H1 (cell line): ENCODE results near the gene PACSIN2. TPM values are rescaled to one million over a fixed set of nuclear protein-coding genes. Genes with fewer than 3 reads are reported as not detected.

Experiments
- CTCF ChIA-PET: fragments of 300-600 bp; sonication (Branson Sonifier 250); formaldehyde crosslinking; loops from one replicate; lab custom pipeline; 2021; ENCODE audit not compliant: partially characterized antibody; lab: Charles Lee
- POLR2A ChIA-PET: fragments of 300-600 bp; sonication (Branson Sonifier 250); formaldehyde crosslinking; loops from one replicate; lab custom pipeline; 2021; ENCODE audit warnings: inconsistent platforms; ENCODE audit not compliant: partially characterized antibody; lab: Charles Lee
- DNase-seq, 2 experiments: peaks; one replicate each; pipeline versions ENCODE4 v3.0.0 to v3.0.0-alpha.2; 2010 to 2022; ENCODE audit warnings: low spot score in 2 of 2, low read depth in 1 of 2, mixed read lengths in 1 of 2
- FAIRE-seq: peaks from 2 replicates; lab custom pipeline; 2011; peaks lifted over from hg19 to GRCh38; lab: Jason Lieb, UNC
- H2AFZ ChIP-seq: 2 replicates; pipeline ENCODE4 v1.8.1; 2012; ENCODE audit warnings: low read length, inconsistent platforms
- H2AK5ac ChIP-seq: 2 replicates; pipeline ENCODE4 v1.6.1; 2013; ENCODE audit warnings: low read depth, low read length
- H2BK120ac ChIP-seq: replicated peaks from 2 replicates; pipeline ENCODE3; 2013; ENCODE audit warnings: low read depth, low read length, inconsistent platforms
- H2BK12ac ChIP-seq: 2 replicates; pipeline ENCODE4 v1.6.1; 2013; ENCODE audit warnings: low read depth, low read length
- H2BK15ac ChIP-seq: 2 replicates; pipeline ENCODE4 v1.6.1; 2013; ENCODE audit warnings: low read length
- H2BK20ac ChIP-seq: 2 replicates; pipeline ENCODE4 v1.6.1; 2013; ENCODE audit warnings: low read length
- H2BK5ac ChIP-seq: 2 replicates; pipeline ENCODE4 v1.6.1; 2013; ENCODE audit warnings: low read depth, low read length
- H3K14ac ChIP-seq: 2 replicates; pipeline ENCODE4 v1.6.1; 2013; ENCODE audit warnings: inconsistent platforms; ENCODE audit not compliant: insufficient read length
- H3K18ac ChIP-seq: 2 replicates; pipeline ENCODE4 v1.6.1; 2013; ENCODE audit warnings: low read length; ENCODE audit errors: extremely low read depth
- H3K23ac ChIP-seq: 2 replicates; pipeline ENCODE4 v1.6.1; 2013; ENCODE audit warnings: inconsistent platforms; ENCODE audit not compliant: insufficient read length
- H3K23me2 ChIP-seq: 2 replicates; pipeline ENCODE4 v1.6.1; 2013; ENCODE audit warnings: low read depth, low read length
- H3K27ac ChIP-seq: 2 replicates; pipeline ENCODE4 v1.6.1; 2011; ENCODE audit warnings: low read depth, low read length, inconsistent platforms
- H3K27me3 ChIP-seq, 4 experiments: replicated peaks in 1 of 4; 1 replicate in 1 of 4; 2 replicates in 3 of 4; pipeline versions ENCODE4 v1.6.1 to v1.8.1; 2011 to 2013; ENCODE audit warnings: low read length in 3 of 4, mild to moderate bottlenecking in 3 of 4, inconsistent platforms in 2 of 4, mixed read lengths in 2 of 4, moderate library complexity in 1 of 4; ENCODE audit not compliant: control insufficient read depth in 3 of 4, insufficient read depth in 3 of 4; ENCODE audit errors: extremely low read depth in 1 of 4
- H3K36me3 ChIP-seq, 4 experiments: 2 replicates each; pipeline versions ENCODE4 v1.6.1 to v1.8.1; 2011 to 2013; ENCODE audit warnings: mild to moderate bottlenecking in 4 of 4, low read length in 3 of 4, moderate library complexity in 2 of 4, control low read depth in 1 of 4, inconsistent platforms in 1 of 4; ENCODE audit not compliant: insufficient read depth in 4 of 4, control insufficient read depth in 2 of 4
- H3K4ac ChIP-seq: replicated peaks from 2 replicates; pipeline ENCODE3; 2013; ENCODE audit warnings: low read length, low read depth, mixed read lengths, inconsistent platforms; ENCODE audit not compliant: insufficient read length
- H3K4me1 ChIP-seq, 4 experiments: replicated peaks in 1 of 4; 1 replicate in 1 of 4; 2 replicates in 3 of 4; pipeline versions ENCODE4 v1.6.1 to v1.8.1; 2011 to 2013; ENCODE audit warnings: low read length in 3 of 4, inconsistent platforms in 2 of 4, mixed read lengths in 1 of 4; ENCODE audit not compliant: insufficient read depth in 4 of 4, control insufficient read depth in 3 of 4
- H3K4me2 ChIP-seq, 2 experiments: 2 replicates each; pipeline versions ENCODE4 v1.6.1 to v1.8.1; 2011 to 2013; ENCODE audit warnings: low read depth in 2 of 2, low read length in 2 of 2, control low read depth in 1 of 2, inconsistent platforms in 1 of 2, mild to moderate bottlenecking in 1 of 2; ENCODE audit not compliant: insufficient read depth in 1 of 2
- H3K4me3 ChIP-seq, 4 experiments: fragments of 200-600, 300-600 bp in 1 of 4; sonication (generic), shearing (Covaris generic), sonication (Bioruptor Twin) in 1 of 4; 2 replicates each; pipeline versions ENCODE4 v1.5.1 to v1.8.1; 2011 to 2016; ENCODE audit warnings: low read length in 4 of 4, low read depth in 3 of 4, control low read depth in 2 of 4, inconsistent platforms in 2 of 4, mild to moderate bottlenecking in 2 of 4, mixed read lengths in 1 of 4, moderate library complexity in 1 of 4; ENCODE audit not compliant: insufficient read depth in 2 of 4; ENCODE audit errors: extremely low read depth in 1 of 4
- H3K56ac ChIP-seq: replicated peaks from 2 replicates; pipeline ENCODE3; 2013; ENCODE audit warnings: low read depth, mild to moderate bottlenecking, mixed read lengths, low read length, inconsistent platforms; ENCODE audit not compliant: insufficient read length
- H3K79me1 ChIP-seq: 2 replicates; pipeline ENCODE4 v1.6.1; 2013; ENCODE audit warnings: low read depth, low read length, control low read depth
- H3K79me2 ChIP-seq, 2 experiments: 2 replicates each; pipeline versions ENCODE4 v1.6.1 to v1.8.1; 2012 to 2013; ENCODE audit warnings: low read length in 2 of 2, mild to moderate bottlenecking in 2 of 2, inconsistent platforms in 1 of 2; ENCODE audit not compliant: insufficient read depth in 2 of 2, control insufficient read depth in 1 of 2
- H3K9ac ChIP-seq, 4 experiments: replicated peaks in 1 of 4; 1 replicate in 1 of 4; 2 replicates in 3 of 4; pipeline versions ENCODE4 v1.6.1 to v1.8.1; 2011 to 2013; ENCODE audit warnings: low read depth in 3 of 4, low read length in 3 of 4, control low read depth in 2 of 4, mild to moderate bottlenecking in 2 of 4, moderate library complexity in 2 of 4, inconsistent platforms in 1 of 4; ENCODE audit errors: extremely low read depth in 1 of 4
- H3K9me3 ChIP-seq, 2 experiments: 2 replicates each; pipeline versions ENCODE4 v1.6.1 to v1.8.1; 2012 to 2013; ENCODE audit warnings: mild to moderate bottlenecking in 2 of 2, moderate library complexity in 2 of 2, control low read depth in 1 of 2, inconsistent platforms in 1 of 2, low read depth in 1 of 2, low read length in 1 of 2, mixed read lengths in 1 of 2; ENCODE audit not compliant: insufficient read depth in 2 of 2
- H4K20me1 ChIP-seq, 2 experiments: replicated peaks in 1 of 2; 2 replicates each; pipeline versions ENCODE3 to v1.8.1; 2011 to 2013; ENCODE audit warnings: inconsistent platforms in 2 of 2, low read length in 2 of 2, mild to moderate bottlenecking in 1 of 2; ENCODE audit not compliant: insufficient read depth in 2 of 2, control insufficient read depth in 1 of 2
- H4K5ac ChIP-seq: 2 replicates; pipeline ENCODE4 v1.6.1; 2013; ENCODE audit warnings: low read length, low read depth, mixed read lengths, inconsistent platforms; ENCODE audit not compliant: insufficient read length
- H4K8ac ChIP-seq: 2 replicates; pipeline ENCODE4 v1.8.0; 2013; ENCODE audit warnings: mild to moderate bottlenecking, moderate library complexity, low read length, inconsistent platforms; ENCODE audit not compliant: insufficient read depth; ENCODE audit errors: extremely low read depth
- H4K91ac ChIP-seq: replicated peaks from 2 replicates; pipeline ENCODE3; 2013; ENCODE audit warnings: low read length, mixed read lengths, inconsistent platforms; ENCODE audit not compliant: insufficient read length
- EGR1 ChIP-seq: IDR thresholded peaks from 2 replicates; pipeline ENCODE4 v1.6.1; 2011; ENCODE audit warnings: low read depth, low read length, borderline replicate concordance
- EP300 ChIP-seq, 2 experiments: IDR thresholded peaks; 1 replicate in 1 of 2; 2 replicates in 1 of 2; pipeline ENCODE4 v1.6.1; 2011 to 2012; ENCODE audit warnings: low read depth in 2 of 2, low read length in 2 of 2, mild to moderate bottlenecking in 2 of 2, borderline replicate concordance in 1 of 2, inconsistent platforms in 1 of 2, moderate library complexity in 1 of 2
- SP2 ChIP-seq: IDR thresholded peaks from 2 replicates; pipeline ENCODE4 v1.6.1; 2012; ENCODE audit warnings: mild to moderate bottlenecking, low read length, inconsistent platforms
- TBP ChIP-seq: IDR thresholded peaks from 2 replicates; pipeline ENCODE4 v1.6.1; 2011; ENCODE audit warnings: low read depth, low read length, improper control_type of control experiment
- WGBS, 2 experiments: shearing (Covaris generic) in 1 of 2; methylation state at CpG; one replicate each; pipeline versions ENCODE4 v1.1.6 to v1.1.7; 2013 to 2015; ENCODE audit warnings: low lambda C conversion rate in 2 of 2, mixed read lengths in 2 of 2, inconsistent platforms in 1 of 2, low coverage in 1 of 2, missing lambda C conversion rate in 1 of 2; ENCODE audit not compliant: insufficient replicate concordance in 2 of 2, insufficient coverage in 1 of 2, insufficient read length in 1 of 2; ENCODE audit errors: extremely low coverage in 1 of 2, missing lambda C conversion rate in 1 of 2; 5-methylcytosine and 5-hydroxymethylcytosine counted together
- polyA plus RNA-seq, 7 experiments: library from polyadenylated mRNA; depleted of rRNA in 3 of 7; stranded (reverse) in 5 of 7; unstranded in 2 of 7; fragments of >200 nt in 5 of 7; fragments of 200-250 nt in 2 of 7; gene quantifications; 1 replicate in 5 of 7; 2 replicates in 1 of 7; 4 replicates in 1 of 7; pipeline versions ENCODE4 v1.2.1 to v1.2.3, GENCODE V29; 2011 to 2013; ENCODE audit warnings: missing spikeins in 2 of 7, mixed read lengths in 2 of 7
- total RNA-seq: library from RNA; stranded (reverse); fragmentation: NEBNext Ultra II Directional; extraction: Animal tissue kit (Norgen Biotek cat#: 25700); gene quantifications from 2 replicates; pipeline ENCODE4 v1.2.1, GENCODE V29; 2021

PACSIN2 gene
- total and polyA plus RNA-seq, 2 of the 8 experiments (the other 6 are each of a cell fraction or from before 2014, with no cell fraction given) = 44.8 to 64.2 TPM

DNA sequence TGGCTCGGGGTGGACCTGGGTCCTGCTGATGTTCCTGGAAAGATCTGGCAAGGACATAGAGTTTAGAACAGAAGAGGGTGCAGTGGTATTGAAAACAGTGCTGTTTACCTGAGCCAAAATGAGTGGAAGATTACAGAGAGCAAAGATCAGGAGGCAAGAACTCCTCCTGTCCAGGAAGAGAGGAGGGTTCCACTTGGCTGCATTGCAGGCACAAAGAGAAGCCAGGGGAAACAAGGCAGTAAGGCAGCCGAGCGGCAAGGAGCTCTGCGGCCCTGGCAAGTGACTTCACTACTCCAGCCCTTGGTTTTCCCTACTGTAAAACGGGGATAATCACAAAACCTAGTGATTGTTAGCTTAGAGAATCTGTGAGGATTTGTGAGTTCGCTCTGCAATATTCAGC lies 3.7 kb upstream of the PACSIN2 start:
- Histone ChIP-seq H2BK120ac (no peak overlapping the region), H3K27ac (no peak overlapping the region), H3K23ac (no peak overlapping the region), H4K8ac (no peak overlapping the region), H3K79me2 (peaks cover 3 to 5% of the 10 kb centered on the region in 2 experiments)
- POLR2A ChIA-PET = interaction anchor here (0.5 to 7.5 kb wide), 4 partner anchors 9 to 258 kb away, joined by 3 to 94 read pairs (median 40); no protein-coding TSS in a partner anchor
- no peak for DNase-seq
- TF ChIP-seq EP300 (IDR thresholded peaks at IDR 0.05; ENCODE audit: borderline replicate concordance in 1 of 2, low read depth in 2 of 2, low read length in 2 of 2) (no peak), SP2 (no peak), EGR1 (no peak), TBP (no peak)
- TF ChIP-seq, all 59 proteins: peak for 0
- no peak overlapping the region for H3K4me2 ChIP-seq
- no peak overlapping the region for H3K4ac ChIP-seq
- no peak overlapping the region for H3K14ac ChIP-seq
- CTCF ChIA-PET = no interaction called here
- no peak overlapping the region for H2BK20ac ChIP-seq
- H3K27me3 ChIP-seq = peaks cover 0 to 5% (median 3%) of the 10 kb centered on the region in 4 experiments; a peak in 4 of 7 replicates
- H3K23me2 ChIP-seq = peaks cover 13% of the 10 kb centered on the region
- H4K91ac ChIP-seq = no peak overlapping the region
- no peak overlapping the region for H3K56ac ChIP-seq
- WGBS, 2 experiments = 85% methylated on average over 6 of the region's 6 CpGs; no CpG with 5 or more reads in 1 of the 2 experiments
- H3K4me1 ChIP-seq = peaks cover 1 to 5% (median 2%) of the 10 kb centered on the region in 4 experiments; a peak in 6 of 7 replicates
- peaks cover 3 to 4% of the 10 kb centered on the region in 2 experiments for H4K20me1 ChIP-seq
- no peak overlapping the region for H4K5ac ChIP-seq
- no peak overlapping the region for H3K9ac ChIP-seq
- no peak overlapping the region for H2BK5ac ChIP-seq
- no peaks in the 10 kb centered on the region for H3K9me3 ChIP-seq
- H3K36me3 ChIP-seq = no peaks in the 10 kb centered on the region
- no peak for FAIRE-seq
- H2AFZ ChIP-seq = no peak overlapping the region
- no peak overlapping the region for H2BK12ac ChIP-seq
- H2AK5ac ChIP-seq = no peak overlapping the region
- 0 out of 2 replicates have a peak overlapping the region, but pooled peaks have one; percentile 31 for H2BK15ac ChIP-seq
- H3K18ac ChIP-seq = no peak overlapping the region
- peaks cover 5% of the 10 kb centered on the region for H3K79me1 ChIP-seq
- no peak overlapping the region for H3K4me3 ChIP-seq
